Measurements from ENCODE around the gene ZMYND11. TPM values are rescaled to one million over a fixed set of nuclear protein-coding genes. Genes with fewer than 3 reads are reported as not detected.

Gene ZMYND11
- total RNA-seq, 1 donor from 2014 or later, result 49.2 TPM

GRCh38 chr10:283916-284356, 148.7 kb downstream of the ZMYND11 start:
- TF ChIP-seq CTCF (IDR thresholded peaks at IDR 0.05; ENCODE audit: insufficient read depth, low read length, severe bottlenecking), result no peak
- FAIRE-seq, result no peak
- Histone ChIP-seq H3K36me3 (ENCODE audit: control insufficient read depth, insufficient read depth, low read length) (no peaks in the 10 kb centered on the region), H3K4me3 (ENCODE audit: low read depth, low read length) (no peak overlapping the region), H3K27me3 (ENCODE audit: control insufficient read depth, insufficient read depth, low read length) (no peaks in the 10 kb centered on the region)
- no peak for DNase-seq (ENCODE audit: low read depth)

- Histone ChIP-seq H3K27me3 (ENCODE audit: control insufficient read depth, insufficient read depth, low read length) (no peaks in the 10 kb centered on the region), H3K36me3 (ENCODE audit: control insufficient read depth, insufficient read depth, low read length) (no peaks in the 10 kb centered on the region), H3K4me3 (ENCODE audit: low read depth, low read length) (no peak overlapping the region)
- DNase-seq (ENCODE audit: low read depth) (peak; percentile 39), FAIRE-seq (no peak)
- TF ChIP-seq CTCF (IDR thresholded peaks at IDR 0.05; ENCODE audit: insufficient read depth, low read length, severe bottlenecking), result no peak
These were observed 150.0 kb downstream of the ZMYND11 start for GRCh38 chr10:285216-285615.

- H3K27me3 ChIP-seq (ENCODE audit: control insufficient read depth, insufficient read depth, low read length), result no peaks in the 10 kb centered on the region
- H3K4me3 ChIP-seq (ENCODE audit: low read depth, low read length), result no peak overlapping the region
- no peak for DNase-seq (ENCODE audit: low read depth)
- no peaks in the 10 kb centered on the region for H3K36me3 ChIP-seq (ENCODE audit: control insufficient read depth, insufficient read depth, low read length)
- TF ChIP-seq CTCF (IDR thresholded peaks at IDR 0.05; ENCODE audit: insufficient read depth, low read length, severe bottlenecking), result no peak
- no peak for FAIRE-seq
These were observed 151.9 kb downstream of the ZMYND11 start for GRCh38 chr10:287026-287709.

GRCh38 chr10:287814-288213, 152.6 kb downstream of the ZMYND11 start:
- FAIRE-seq (no peak), DNase-seq (ENCODE audit: low read depth) (no peak)
- H3K4me3 ChIP-seq (ENCODE audit: low read depth, low read length), result no peak overlapping the region
- TF ChIP-seq CTCF (IDR thresholded peaks at IDR 0.05; ENCODE audit: insufficient read depth, low read length, severe bottlenecking), result no peak
- H3K27me3 ChIP-seq (ENCODE audit: control insufficient read depth, insufficient read depth, low read length), result no peaks in the 10 kb centered on the region
- no peaks in the 10 kb centered on the region for H3K36me3 ChIP-seq (ENCODE audit: control insufficient read depth, insufficient read depth, low read length)

- Histone ChIP-seq H3K27me3 (ENCODE audit: control insufficient read depth, insufficient read depth, low read length) (no peaks in the 10 kb centered on the region), H3K4me3 (ENCODE audit: low read depth, low read length) (no peak overlapping the region), H3K36me3 (ENCODE audit: control insufficient read depth, insufficient read depth, low read length) (no peaks in the 10 kb centered on the region)
- DNase-seq (ENCODE audit: low read depth), result no peak
- FAIRE-seq, result no peak
- no peak for TF ChIP-seq CTCF (IDR thresholded peaks at IDR 0.05; ENCODE audit: insufficient read depth, low read length, severe bottlenecking)
These were observed 153.3 kb downstream of the ZMYND11 start for GRCh38 chr10:288316-289200.
